ENCODE data around the gene GRID2.

The GRID2 gene

DNA sequence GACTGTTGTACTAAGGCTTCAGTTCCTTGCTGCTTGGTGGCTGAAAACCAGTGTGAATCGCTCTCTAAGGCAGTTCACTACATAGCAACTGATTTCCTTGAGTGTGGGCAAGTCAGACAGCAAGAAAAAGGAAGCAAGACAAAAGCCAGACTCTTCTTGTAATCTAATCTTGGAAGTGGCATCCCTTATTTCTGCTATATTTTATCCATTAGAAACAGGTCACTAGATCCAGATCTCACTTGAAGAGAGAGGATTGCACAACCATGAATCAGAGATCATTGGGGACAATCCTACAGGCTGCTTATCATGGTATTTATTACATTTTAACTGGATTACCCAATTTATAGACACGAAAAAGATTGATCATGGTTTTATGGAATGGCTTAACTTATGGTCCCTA is 684.5 kb downstream of the GRID2 start:
- peak; percentile 82 for ATAC-seq
- no peak for TF ChIP-seq OSR1 (CRISPR knock-in tag; IDR thresholded peaks at IDR 0.05)
- TF ChIP-seq, protein P1, sequence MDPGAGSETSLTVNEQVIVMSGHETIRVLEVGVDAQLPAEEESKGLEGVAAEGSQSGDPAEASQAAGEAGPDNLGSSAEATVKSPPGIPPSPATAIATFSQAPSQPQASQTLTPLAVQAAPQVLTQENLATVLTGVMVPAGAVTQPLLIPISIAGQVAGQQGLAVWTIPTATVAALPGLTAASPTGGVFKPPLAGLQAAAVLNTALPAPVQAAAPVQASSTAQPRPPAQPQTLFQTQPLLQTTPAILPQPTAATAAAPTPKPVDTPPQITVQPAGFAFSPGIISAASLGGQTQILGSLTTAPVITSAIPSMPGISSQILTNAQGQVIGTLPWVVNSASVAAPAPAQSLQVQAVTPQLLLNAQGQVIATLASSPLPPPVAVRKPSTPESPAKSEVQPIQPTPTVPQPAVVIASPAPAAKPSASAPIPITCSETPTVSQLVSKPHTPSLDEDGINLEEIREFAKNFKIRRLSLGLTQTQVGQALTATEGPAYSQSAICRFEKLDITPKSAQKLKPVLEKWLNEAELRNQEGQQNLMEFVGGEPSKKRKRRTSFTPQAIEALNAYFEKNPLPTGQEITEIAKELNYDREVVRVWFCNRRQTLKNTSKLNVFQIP (CRISPR knock-in tag; IDR thresholded peaks at IDR 0.05; ENCODE audit: borderline replicate concordance, low read depth): 0 out of 2 replicates have a peak, but pooled peaks have one; percentile 79
- TF ChIP-seq, protein P2, sequence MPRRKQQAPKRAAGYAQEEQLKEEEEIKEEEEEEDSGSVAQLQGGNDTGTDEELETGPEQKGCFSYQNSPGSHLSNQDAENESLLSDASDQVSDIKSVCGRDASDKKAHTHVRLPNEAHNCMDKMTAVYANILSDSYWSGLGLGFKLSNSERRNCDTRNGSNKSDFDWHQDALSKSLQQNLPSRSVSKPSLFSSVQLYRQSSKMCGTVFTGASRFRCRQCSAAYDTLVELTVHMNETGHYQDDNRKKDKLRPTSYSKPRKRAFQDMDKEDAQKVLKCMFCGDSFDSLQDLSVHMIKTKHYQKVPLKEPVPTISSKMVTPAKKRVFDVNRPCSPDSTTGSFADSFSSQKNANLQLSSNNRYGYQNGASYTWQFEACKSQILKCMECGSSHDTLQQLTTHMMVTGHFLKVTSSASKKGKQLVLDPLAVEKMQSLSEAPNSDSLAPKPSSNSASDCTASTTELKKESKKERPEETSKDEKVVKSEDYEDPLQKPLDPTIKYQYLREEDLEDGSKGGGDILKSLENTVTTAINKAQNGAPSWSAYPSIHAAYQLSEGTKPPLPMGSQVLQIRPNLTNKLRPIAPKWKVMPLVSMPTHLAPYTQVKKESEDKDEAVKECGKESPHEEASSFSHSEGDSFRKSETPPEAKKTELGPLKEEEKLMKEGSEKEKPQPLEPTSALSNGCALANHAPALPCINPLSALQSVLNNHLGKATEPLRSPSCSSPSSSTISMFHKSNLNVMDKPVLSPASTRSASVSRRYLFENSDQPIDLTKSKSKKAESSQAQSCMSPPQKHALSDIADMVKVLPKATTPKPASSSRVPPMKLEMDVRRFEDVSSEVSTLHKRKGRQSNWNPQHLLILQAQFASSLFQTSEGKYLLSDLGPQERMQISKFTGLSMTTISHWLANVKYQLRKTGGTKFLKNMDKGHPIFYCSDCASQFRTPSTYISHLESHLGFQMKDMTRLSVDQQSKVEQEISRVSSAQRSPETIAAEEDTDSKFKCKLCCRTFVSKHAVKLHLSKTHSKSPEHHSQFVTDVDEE (CRISPR knock-in tag; IDR thresholded peaks at IDR 0.05): peak; percentile 32; the same call in 1 of the 2 replicates
- TF ChIP-seq PPARA (CRISPR knock-in tag; IDR thresholded peaks at IDR 0.05; ENCODE audit: borderline replicate concordance): no peak
- no peak for TF ChIP-seq TOX (CRISPR knock-in tag; IDR thresholded peaks at IDR 0.05; ENCODE audit: borderline replicate concordance)
- TF ChIP-seq, protein P3, sequence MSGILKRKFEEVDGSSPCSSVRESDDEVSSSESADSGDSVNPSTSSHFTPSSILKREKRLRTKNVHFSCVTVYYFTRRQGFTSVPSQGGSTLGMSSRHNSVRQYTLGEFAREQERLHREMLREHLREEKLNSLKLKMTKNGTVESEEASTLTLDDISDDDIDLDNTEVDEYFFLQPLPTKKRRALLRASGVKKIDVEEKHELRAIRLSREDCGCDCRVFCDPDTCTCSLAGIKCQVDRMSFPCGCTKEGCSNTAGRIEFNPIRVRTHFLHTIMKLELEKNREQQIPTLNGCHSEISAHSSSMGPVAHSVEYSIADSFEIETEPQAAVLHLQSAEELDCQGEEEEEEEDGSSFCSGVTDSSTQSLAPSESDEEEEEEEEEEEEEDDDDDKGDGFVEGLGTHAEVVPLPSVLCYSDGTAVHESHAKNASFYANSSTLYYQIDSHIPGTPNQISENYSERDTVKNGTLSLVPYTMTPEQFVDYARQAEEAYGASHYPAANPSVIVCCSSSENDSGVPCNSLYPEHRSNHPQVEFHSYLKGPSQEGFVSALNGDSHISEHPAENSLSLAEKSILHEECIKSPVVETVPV (CRISPR knock-in tag; IDR thresholded peaks at IDR 0.05): peak; percentile 55; the same call in 1 of the 2 replicates
- peak; percentile 73; the same call in 1 of the 2 replicates for TF ChIP-seq TCF4 (CRISPR knock-in tag; IDR thresholded peaks at IDR 0.05; ENCODE audit: borderline replicate concordance)
- no peak for TF ChIP-seq GLIS3 (CRISPR knock-in tag; IDR thresholded peaks at IDR 0.05)
- TF ChIP-seq, protein P4, sequence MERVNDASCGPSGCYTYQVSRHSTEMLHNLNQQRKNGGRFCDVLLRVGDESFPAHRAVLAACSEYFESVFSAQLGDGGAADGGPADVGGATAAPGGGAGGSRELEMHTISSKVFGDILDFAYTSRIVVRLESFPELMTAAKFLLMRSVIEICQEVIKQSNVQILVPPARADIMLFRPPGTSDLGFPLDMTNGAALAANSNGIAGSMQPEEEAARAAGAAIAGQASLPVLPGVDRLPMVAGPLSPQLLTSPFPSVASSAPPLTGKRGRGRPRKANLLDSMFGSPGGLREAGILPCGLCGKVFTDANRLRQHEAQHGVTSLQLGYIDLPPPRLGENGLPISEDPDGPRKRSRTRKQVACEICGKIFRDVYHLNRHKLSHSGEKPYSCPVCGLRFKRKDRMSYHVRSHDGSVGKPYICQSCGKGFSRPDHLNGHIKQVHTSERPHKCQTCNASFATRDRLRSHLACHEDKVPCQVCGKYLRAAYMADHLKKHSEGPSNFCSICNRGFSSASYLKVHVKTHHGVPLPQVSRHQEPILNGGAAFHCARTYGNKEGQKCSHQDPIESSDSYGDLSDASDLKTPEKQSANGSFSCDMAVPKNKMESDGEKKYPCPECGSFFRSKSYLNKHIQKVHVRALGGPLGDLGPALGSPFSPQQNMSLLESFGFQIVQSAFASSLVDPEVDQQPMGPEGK (CRISPR knock-in tag; IDR thresholded peaks at IDR 0.05; ENCODE audit: borderline replicate concordance): peak; percentile 38; the same call in 1 of the 2 replicates
- TF ChIP-seq SNAI2 (CRISPR knock-in tag; IDR thresholded peaks at IDR 0.05): peak; percentile 83; the same call in 1 of the 2 replicates
- TF ChIP-seq ISL1 (CRISPR knock-in tag; IDR thresholded peaks at IDR 0.05): peak; percentile 77
- peak; percentile 90 for TF ChIP-seq ZC3H10 (CRISPR knock-in tag; IDR thresholded peaks at IDR 0.05)

DNA sequence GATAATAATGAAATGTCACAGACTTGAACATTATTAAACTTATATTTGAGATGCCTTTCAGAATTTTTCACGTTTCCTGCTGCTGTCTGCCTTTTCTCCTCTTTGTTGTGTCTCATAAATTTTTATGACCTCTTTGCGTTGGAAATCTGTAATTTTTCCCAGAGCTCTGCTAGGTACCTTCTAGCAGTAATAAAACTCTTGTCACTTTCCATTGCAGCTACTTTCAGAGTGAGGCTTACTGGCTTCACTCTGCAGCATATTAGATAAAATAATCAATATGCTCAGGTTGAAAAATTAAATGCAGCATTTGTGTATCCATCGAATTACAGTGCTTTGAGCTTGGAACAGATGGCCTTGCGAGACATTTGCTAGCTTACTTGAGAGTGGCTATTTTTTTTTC is 689.0 kb downstream of the GRID2 start:
- TF ChIP-seq BACH2 (CRISPR knock-in tag; IDR thresholded peaks at IDR 0.05; ENCODE audit: borderline replicate concordance): no peak
- no peak for TF ChIP-seq ZC3H10 (CRISPR knock-in tag; IDR thresholded peaks at IDR 0.05)
- TF ChIP-seq, protein P4 (CRISPR knock-in tag; IDR thresholded peaks at IDR 0.05; ENCODE audit: borderline replicate concordance): no peak
- ATAC-seq: no peak

DNA sequence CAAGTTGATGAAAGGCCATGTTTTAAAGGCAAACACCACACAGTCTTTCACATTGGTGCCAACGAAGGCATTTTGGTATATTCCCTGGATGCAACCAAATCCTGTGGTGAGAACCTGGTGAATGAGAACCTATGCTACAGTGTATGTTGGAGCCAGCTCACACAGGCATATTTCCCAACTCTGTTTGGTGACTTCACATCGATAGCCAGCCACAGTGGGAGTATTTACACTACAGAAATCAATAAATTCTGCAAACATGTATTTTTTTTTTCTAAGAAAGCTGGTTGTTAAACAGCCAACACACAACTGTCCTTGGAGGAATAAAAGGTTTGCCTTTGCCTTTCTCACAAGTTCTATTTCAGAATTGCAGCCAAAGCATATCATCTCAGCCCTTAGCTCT is 691.0 kb downstream of the GRID2 start:
- no peak for ATAC-seq
- no peak for TF ChIP-seq TOX (CRISPR knock-in tag; IDR thresholded peaks at IDR 0.05; ENCODE audit: borderline replicate concordance)
- TF ChIP-seq BACH2 (CRISPR knock-in tag; IDR thresholded peaks at IDR 0.05; ENCODE audit: borderline replicate concordance): no peak
- no peak for TF ChIP-seq ZC3H10 (CRISPR knock-in tag; IDR thresholded peaks at IDR 0.05)
- TF ChIP-seq, protein P1 (CRISPR knock-in tag; IDR thresholded peaks at IDR 0.05; ENCODE audit: borderline replicate concordance, low read depth): no peak
- no peak for TF ChIP-seq TCF4 (CRISPR knock-in tag; IDR thresholded peaks at IDR 0.05; ENCODE audit: borderline replicate concordance)
- no peak for TF ChIP-seq ZFP3 (CRISPR knock-in tag; IDR thresholded peaks at IDR 0.05)
- no peak for TF ChIP-seq ZFP30 (CRISPR knock-in tag; IDR thresholded peaks at IDR 0.05)
- TF ChIP-seq, protein P5, sequence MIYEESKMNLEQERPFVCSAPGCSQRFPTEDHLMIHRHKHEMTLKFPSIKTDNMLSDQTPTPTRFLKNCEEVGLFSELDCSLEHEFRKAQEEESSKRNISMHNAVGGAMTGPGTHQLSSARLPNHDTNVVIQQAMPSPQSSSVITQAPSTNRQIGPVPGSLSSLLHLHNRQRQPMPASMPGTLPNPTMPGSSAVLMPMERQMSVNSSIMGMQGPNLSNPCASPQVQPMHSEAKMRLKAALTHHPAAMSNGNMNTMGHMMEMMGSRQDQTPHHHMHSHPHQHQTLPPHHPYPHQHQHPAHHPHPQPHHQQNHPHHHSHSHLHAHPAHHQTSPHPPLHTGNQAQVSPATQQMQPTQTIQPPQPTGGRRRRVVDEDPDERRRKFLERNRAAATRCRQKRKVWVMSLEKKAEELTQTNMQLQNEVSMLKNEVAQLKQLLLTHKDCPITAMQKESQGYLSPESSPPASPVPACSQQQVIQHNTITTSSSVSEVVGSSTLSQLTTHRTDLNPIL (CRISPR knock-in tag; IDR thresholded peaks at IDR 0.05; ENCODE audit: low read depth): no peak
- TF ChIP-seq ISL1 (CRISPR knock-in tag; IDR thresholded peaks at IDR 0.05): no peak
- TF ChIP-seq SNAI2 (CRISPR knock-in tag; IDR thresholded peaks at IDR 0.05): no peak

All from SK-N-SH treated with all-trans-retinoic acid at 6 μM for 48 hours (cell line).